HTERT RPE-1 (cell line): Measurements from ENCODE around the gene NTMT2.
"Not testable (repeated sequence)": the region's sequence is repeated elsewhere in the genome, so short reads cannot be mapped to it uniquely, and the experiment has no call there.

ENCODE experiments used
- in situ Hi-C: fragments of 300-500 bp; cut with MboI; formaldehyde crosslinking; loops from 4 replicates; pipeline ENCODE4 v1.14.3; 2020; ENCODE audit warnings: low sequenced_read_pairs

The NTMT2 gene

GRCh38 chr1:170156594-170156993, 10.8 kb downstream of the NTMT2 start:
- in situ Hi-C loops = no loop called here

DNA sequence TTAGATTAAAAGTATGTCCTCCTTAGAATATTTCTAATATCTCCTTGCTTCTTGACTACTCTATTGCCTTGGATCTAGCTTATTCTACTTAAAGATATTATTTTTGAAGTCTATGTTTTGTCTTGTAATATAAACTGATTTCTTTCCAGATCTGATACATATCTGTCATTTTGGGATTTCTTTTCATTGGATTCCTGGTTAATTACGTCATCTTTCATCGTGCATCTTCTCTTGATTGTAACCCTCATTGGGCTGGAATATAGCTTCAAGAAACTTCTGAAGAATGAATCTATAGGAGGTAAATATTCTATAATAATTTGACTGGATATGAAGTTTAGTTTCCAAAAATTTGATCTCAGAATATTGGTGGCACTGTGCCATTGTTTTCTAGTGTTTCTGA, 12.1 kb downstream of the NTMT2 start:
- in situ Hi-C loops = no loop called here

DNA sequence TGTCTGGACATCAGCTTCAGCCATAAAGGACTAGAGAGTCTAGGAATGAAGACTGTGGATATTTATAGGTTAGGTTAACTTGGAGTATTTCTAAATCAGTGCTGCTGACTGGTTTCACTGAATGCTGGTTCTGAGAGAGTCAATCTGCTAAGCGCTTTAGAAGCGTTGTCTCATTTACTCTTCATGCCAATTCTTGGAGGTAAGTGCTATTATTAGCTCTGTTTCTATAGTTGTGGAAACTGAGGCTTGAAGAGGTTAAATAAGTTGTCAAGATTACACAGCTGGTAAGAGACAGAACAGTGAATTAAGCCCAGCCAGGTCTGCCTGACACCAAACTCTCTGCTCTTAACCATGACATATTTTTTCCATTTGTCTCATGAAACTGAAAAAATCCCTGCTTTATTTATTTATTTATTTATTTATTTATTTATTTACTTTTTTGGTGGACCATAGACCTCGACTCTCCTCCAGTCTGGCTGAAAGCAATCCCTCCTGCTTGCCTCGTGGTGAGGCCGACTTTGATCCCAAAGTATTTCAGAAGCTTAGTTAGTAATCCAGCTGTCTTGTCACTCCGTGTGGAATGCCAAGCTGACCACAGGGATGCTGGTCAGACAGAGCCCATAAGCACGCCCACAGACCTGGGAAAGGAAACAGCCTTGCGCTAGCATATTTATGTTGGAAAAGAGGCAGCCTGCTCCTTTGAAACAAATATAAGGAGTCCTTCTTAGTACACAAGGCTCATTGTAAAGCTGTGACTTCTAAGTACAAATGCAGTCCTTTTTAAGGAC, 16.9 kb downstream of the NTMT2 start:
- in situ Hi-C loops = no loop called here

DNA sequence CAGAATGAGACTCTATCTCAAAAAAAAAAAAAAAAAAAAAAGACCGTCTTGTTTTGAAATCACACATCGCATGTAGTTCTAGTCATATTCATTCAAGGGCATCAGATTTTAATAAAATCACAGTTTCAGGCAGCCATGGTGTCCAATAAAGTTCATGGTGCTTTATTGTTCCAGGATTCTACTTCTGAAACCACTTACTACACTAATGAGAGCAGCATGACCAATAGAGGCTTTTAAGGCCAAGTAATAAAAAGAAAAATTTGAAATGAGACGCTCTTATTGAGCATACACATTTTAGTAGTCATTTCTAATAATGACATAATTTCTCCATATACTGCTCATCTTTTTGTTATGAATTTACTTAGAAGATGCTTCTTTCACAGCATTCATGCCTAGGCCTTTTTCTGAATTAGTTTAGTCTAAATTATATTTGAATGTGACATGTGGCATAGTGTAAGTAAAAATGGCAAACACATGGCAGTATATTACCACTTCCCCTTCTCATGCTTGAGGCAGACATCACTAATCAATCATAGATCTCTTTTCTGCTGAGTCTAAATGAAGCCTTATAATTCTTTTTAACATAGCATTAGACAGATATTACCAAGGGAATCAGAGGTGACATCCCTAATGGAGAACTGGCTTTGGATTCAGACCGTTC, 18.5 kb downstream of the NTMT2 start:
- in situ Hi-C loops = no loop called here

- in situ Hi-C loops = no loop called here
Observed at GRCh38 chr1:170166518-170167180, 20.9 kb downstream of the NTMT2 start.

DNA sequence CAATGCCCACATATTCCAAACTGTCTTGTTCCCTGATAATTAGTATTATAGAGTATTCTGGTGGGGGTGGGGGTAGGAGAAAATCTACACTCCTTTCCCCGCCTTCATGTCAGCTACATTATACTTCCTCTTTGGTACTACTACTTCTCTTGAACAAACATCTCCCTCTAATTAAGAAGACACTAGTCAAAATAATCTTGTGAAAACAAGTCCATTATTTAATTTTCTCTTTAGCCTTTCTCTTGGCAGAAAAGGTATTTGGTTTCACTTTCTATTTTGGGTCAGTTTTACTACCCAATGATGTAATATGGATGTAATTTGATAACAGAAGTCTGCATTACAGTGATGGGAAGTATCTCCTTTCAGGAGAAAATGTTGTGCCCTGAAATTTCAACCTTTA, 22.5 kb downstream of the NTMT2 start:
- in situ Hi-C loops = no loop called here

DNA sequence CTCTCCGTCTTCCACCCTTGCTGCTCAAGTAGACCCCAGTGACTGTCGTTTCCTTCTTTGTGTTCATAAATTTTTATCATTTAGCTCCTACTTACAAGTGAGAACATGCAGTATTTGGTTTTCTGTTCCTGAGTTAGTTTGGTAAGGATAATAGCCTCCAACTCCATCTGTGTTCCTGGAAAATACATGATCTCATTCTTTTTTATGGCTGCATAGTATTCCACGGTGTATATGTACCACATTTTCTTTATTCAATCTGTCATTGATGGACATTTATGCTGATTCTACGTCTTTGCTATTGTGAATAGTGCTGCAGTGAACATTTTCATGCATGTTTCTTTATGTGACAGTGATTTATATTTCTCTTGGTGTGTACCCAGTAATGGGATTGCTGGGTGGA, 24.8 kb downstream of the NTMT2 start:
- in situ Hi-C loops = not testable (repeated sequence)

DNA sequence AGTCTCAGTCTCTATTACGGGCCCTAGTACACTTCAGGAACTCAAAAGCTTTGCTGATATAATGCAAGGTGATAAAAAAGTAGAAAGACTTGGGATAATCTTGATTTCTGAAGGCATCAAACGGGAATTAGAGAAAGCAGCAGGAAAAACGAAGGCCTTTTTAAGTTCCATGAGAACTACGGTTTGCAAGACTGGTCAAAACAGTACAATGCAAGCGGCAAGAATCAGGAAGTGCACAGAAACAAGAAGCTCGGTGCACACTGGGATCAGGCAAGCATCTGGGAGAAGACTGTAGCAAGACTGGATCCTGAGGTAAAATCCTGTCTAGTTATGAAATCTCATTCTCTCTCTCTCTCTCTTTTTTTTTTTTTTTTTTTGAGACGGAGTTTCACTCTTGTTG, 28.6 kb downstream of the NTMT2 start:
- in situ Hi-C loops = no loop called here

DNA sequence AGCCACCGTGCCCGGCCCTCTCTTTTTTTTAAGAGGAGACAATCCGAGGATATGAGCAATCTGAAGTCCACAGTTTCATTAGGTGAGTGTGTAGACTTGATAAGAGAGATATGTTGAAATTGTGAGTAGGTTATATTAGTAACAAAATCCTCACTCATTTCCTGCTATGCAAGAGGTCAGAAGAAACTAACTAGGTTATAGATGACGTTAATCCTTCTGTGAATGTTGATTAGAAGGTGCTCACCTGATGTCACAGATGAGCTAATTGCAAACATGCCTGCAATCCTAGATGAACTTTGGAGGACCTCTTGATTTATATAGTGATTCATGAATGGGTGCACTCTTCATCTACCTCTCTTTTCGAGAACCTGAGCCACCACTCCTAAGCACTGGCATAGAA, 29.3 kb downstream of the NTMT2 start:
- in situ Hi-C loops = no loop called here

- in situ Hi-C loops = no loop called here
Observed at GRCh38 chr1:170175484-170175883, 29.7 kb downstream of the NTMT2 start.

DNA sequence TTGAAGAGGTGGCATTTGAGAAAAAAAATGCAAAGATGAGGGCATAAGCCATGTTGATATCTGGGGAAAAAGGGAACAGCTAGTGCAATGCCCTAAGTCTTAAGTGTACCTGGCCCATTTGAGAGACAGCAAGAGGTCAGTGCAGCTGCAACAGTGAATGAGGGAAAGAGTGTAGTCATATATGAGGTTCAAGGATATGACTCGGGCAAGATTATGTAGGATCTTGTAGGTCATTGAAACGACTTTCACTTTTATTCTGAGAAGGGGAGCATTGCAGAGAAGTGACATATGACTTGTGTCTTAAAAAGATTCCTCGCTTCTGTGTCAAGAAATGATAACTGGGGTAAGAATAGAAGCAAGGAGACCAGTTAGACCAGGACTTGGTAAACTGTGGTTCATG, 31.0 kb downstream of the NTMT2 start:
- in situ Hi-C loops = no loop called here

DNA sequence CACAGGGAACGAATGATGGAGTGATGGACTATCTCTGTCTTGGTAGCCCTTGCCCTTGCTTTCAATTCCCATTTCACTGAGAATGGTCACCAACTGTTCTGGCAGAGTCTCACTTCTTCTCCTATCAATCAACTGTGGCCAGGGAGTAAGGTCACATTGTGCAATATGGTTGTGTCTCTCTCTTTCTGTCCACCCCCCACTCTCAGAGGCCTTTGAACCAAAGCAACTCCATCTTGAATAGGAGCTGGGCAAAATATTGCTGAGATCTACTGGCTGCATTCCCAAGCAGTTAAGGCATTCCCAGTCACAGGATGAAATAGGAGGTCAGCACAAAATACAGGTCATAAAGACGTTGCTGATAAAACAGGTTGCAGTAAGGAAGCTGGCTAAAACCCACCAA, 36.7 kb downstream of the NTMT2 start:
- in situ Hi-C loops = no loop called here

GRCh38 chr1:170192546-170192945, 46.8 kb downstream of the NTMT2 start:
- in situ Hi-C loops = no loop called here

- in situ Hi-C loops = no loop called here
Observed at GRCh38 chr1:170194451-170194850, 48.7 kb downstream of the NTMT2 start.

GRCh38 chr1:170196490-170197236, 50.9 kb downstream of the NTMT2 start:
- in situ Hi-C loops = no loop called here

GRCh38 chr1:170198090-170198489, 52.3 kb downstream of the NTMT2 start:
- in situ Hi-C loops = no loop called here

GRCh38 chr1:170198584-170198983, 52.8 kb downstream of the NTMT2 start:
- in situ Hi-C loops = no loop called here

GRCh38 chr1:170200161-170200560, 54.4 kb downstream of the NTMT2 start:
- in situ Hi-C loops = no loop called here

DNA sequence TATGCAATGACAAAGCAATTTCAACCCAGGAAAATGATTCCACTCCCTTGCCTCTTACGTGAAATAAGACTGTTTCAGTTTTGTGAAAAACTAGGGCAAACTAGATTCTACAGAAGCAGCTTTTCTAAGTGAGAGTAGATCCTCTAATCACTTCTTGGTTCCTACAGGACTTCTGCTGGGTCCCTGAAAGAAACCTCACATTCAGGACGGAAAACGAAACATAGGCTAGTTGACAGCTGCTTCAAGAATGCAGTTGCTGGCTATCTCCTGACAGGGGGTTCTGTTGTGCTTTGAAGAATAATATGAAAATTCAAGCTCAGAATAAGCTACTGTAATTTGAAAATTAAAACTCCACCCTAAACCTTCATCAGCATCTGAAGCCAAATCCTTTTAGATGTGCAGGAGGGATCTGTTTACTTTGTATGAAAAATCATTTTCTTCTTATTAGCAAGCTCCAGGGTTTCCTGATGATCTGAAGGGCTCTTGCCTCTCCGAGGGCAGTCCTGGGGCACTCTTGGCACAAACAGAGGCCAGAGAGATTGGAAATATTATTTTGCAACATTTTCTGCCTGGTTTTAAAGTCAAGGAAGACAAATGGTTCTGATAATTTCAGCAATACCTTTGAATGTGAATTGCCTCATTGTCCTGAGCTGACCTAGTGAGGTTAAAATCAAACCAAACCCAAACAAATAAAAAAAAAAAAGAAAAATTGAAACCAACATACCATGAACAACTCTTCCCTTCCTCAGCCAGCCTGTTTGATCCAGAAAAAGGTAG, 55.0 kb downstream of the NTMT2 start:
- in situ Hi-C loops = no loop called here

GRCh38 chr1:170203693-170204092, 57.9 kb downstream of the NTMT2 start:
- in situ Hi-C loops = no loop called here

- in situ Hi-C loops = no loop called here
Observed at GRCh38 chr1:170204121-170204520, 58.4 kb downstream of the NTMT2 start.
